HEK293 (cell line): Measurements from ENCODE around the gene RAB6A.

Source experiments
- EGR2 ChIP-seq: fragments of 450-650 bp; formaldehyde crosslinking; IDR thresholded peaks from 2 replicates; pipeline ENCODE4 v1.5.1; 2016; ENCODE audit warnings: low read depth, missing biosample characterization, missing genetic modification characterization
- PRDM1 ChIP-seq: fragments of 450-650 bp; formaldehyde crosslinking; IDR thresholded peaks from 2 replicates; pipeline ENCODE4; 2016; ENCODE audit warnings: missing biosample characterization, missing genetic modification characterization
- SETDB1 ChIP-seq: IDR thresholded peaks from one replicate; pipeline ENCODE4 v1.6.1; 2017; ENCODE audit warnings: mild to moderate bottlenecking, low read length, moderate library complexity, mixed read lengths; ENCODE audit not compliant: insufficient read length
- SP2 ChIP-seq: fragments of 450-650 bp; formaldehyde crosslinking; IDR thresholded peaks from 2 replicates; pipeline ENCODE4 v1.5.1; 2016; ENCODE audit warnings: missing biosample characterization, missing genetic modification characterization
- ZNF121 ChIP-seq: fragments of 450-650 bp; formaldehyde crosslinking; IDR thresholded peaks from 2 replicates; pipeline ENCODE4 v1.5.1; 2016; ENCODE audit warnings: missing biosample characterization, missing genetic modification characterization
- ZNF292 ChIP-seq: fragments of 450-650 bp; formaldehyde crosslinking; IDR thresholded peaks from 2 replicates; pipeline ENCODE4 v1.5.1; 2016; ENCODE audit warnings: low read depth, missing biosample characterization, missing genetic modification characterization, borderline replicate concordance
- ZNF423 ChIP-seq: fragments of 450-650 bp; formaldehyde crosslinking; IDR thresholded peaks from 2 replicates; pipeline ENCODE4 v1.5.1; 2016; ENCODE audit warnings: missing biosample characterization, missing genetic modification characterization
- ZNF670 ChIP-seq: fragments of 450-650 bp; formaldehyde crosslinking; IDR thresholded peaks from 2 replicates; pipeline ENCODE4 v1.5.1; 2016; ENCODE audit warnings: missing biosample characterization, missing genetic modification characterization, low read depth
- ZNF776 ChIP-seq: fragments of 450-650 bp; formaldehyde crosslinking; IDR thresholded peaks from 2 replicates; pipeline ENCODE4 v1.5.0; 2017; ENCODE audit warnings: missing biosample characterization, missing genetic modification characterization, borderline replicate concordance
- TF ChIP-seq, protein P1 (sequence below): fragments of 450-650 bp; formaldehyde crosslinking; IDR thresholded peaks from 2 replicates; pipeline ENCODE4 v1.5.1; 2016; ENCODE audit warnings: missing biosample characterization, missing genetic modification characterization
- TF ChIP-seq, protein P2 (sequence below): fragments of 450-650 bp; formaldehyde crosslinking; IDR thresholded peaks from 2 replicates; pipeline ENCODE4 v1.5.1; 2016; ENCODE audit warnings: missing biosample characterization, missing genetic modification characterization
- TF ChIP-seq, protein P3 (sequence below): fragments of 450-650 bp; formaldehyde crosslinking; IDR thresholded peaks from 2 replicates; pipeline ENCODE4 v1.5.1; 2016; ENCODE audit warnings: missing biosample characterization, missing genetic modification characterization
- TF ChIP-seq, protein P4 (sequence below): fragments of 450-650 bp; formaldehyde crosslinking; IDR thresholded peaks from 2 replicates; pipeline ENCODE4 v1.5.1; 2016; ENCODE audit warnings: missing biosample characterization, missing genetic modification characterization

DNA sequence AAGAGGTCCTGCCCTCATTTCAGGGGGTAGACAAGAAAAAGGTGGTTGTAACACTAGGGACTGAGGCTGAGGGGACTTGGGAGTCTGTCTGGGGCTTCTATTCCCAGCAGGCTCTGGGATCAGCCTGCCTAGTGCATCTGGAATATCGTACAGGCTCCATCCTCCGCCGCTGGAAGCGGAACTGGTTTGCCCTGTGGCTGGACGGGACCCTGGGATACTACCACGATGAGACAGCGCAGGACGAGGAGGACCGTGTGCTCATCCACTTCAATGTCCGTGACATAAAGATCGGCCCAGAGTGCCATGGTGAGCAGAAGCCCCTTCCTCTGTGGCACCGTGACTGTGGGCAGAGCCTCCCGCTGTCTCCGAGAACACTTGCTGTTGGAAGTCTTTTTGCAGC lies 110.5 kb downstream of the RAB6A start:
- TF ChIP-seq ZNF292 (tag by site-specific recombination) (no peak), SP2 (tag by site-specific recombination) (no peak), SETDB1 (no peak), ZNF423 (no peak), EGR2 (tag by site-specific recombination) (no peak), ZNF776 (tag by site-specific recombination) (no peak), PRDM1 (no peak), ZNF670 (no peak), ZNF121 (tag by site-specific recombination) (no peak)
- TF ChIP-seq, protein P1, sequence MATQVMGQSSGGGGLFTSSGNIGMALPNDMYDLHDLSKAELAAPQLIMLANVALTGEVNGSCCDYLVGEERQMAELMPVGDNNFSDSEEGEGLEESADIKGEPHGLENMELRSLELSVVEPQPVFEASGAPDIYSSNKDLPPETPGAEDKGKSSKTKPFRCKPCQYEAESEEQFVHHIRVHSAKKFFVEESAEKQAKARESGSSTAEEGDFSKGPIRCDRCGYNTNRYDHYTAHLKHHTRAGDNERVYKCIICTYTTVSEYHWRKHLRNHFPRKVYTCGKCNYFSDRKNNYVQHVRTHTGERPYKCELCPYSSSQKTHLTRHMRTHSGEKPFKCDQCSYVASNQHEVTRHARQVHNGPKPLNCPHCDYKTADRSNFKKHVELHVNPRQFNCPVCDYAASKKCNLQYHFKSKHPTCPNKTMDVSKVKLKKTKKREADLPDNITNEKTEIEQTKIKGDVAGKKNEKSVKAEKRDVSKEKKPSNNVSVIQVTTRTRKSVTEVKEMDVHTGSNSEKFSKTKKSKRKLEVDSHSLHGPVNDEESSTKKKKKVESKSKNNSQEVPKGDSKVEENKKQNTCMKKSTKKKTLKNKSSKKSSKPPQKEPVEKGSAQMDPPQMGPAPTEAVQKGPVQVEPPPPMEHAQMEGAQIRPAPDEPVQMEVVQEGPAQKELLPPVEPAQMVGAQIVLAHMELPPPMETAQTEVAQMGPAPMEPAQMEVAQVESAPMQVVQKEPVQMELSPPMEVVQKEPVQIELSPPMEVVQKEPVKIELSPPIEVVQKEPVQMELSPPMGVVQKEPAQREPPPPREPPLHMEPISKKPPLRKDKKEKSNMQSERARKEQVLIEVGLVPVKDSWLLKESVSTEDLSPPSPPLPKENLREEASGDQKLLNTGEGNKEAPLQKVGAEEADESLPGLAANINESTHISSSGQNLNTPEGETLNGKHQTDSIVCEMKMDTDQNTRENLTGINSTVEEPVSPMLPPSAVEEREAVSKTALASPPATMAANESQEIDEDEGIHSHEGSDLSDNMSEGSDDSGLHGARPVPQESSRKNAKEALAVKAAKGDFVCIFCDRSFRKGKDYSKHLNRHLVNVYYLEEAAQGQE (tag by site-specific recombination): no peak
- TF ChIP-seq, protein P2, sequence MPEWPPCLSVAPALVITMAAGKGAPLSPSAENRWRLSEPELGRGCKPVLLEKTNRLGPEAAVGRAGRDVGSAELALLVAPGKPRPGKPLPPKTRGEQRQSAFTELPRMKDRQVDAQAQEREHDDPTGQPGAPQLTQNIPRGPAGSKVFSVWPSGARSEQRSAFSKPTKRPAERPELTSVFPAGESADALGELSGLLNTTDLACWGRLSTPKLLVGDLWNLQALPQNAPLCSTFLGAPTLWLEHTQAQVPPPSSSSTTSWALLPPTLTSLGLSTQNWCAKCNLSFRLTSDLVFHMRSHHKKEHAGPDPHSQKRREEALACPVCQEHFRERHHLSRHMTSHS (tag by site-specific recombination): no peak
- TF ChIP-seq, protein P3, sequence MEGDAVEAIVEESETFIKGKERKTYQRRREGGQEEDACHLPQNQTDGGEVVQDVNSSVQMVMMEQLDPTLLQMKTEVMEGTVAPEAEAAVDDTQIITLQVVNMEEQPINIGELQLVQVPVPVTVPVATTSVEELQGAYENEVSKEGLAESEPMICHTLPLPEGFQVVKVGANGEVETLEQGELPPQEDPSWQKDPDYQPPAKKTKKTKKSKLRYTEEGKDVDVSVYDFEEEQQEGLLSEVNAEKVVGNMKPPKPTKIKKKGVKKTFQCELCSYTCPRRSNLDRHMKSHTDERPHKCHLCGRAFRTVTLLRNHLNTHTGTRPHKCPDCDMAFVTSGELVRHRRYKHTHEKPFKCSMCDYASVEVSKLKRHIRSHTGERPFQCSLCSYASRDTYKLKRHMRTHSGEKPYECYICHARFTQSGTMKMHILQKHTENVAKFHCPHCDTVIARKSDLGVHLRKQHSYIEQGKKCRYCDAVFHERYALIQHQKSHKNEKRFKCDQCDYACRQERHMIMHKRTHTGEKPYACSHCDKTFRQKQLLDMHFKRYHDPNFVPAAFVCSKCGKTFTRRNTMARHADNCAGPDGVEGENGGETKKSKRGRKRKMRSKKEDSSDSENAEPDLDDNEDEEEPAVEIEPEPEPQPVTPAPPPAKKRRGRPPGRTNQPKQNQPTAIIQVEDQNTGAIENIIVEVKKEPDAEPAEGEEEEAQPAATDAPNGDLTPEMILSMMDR (tag by site-specific recombination): no peak
- TF ChIP-seq, protein P4, sequence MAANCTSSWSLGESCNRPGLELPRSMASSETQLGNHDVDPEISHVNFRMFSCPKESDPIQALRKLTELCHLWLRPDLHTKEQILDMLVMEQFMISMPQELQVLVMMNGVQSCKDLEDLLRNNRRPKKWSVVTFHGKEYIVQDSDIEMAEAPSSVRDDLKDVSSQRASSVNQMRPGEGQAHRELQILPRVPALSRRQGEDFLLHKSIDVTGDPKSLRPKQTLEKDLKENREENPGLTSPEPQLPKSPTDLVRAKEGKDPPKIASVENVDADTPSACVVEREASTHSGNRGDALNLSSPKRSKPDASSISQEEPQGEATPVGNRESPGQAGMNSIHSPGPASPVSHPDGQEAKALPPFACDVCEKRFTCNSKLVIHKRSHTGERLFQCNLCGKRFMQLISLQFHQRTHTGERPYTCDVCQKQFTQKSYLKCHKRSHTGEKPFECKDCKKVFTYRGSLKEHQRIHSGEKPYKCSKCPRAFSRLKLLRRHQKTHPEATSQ (tag by site-specific recombination): no peak
